K562 (cell line): ENCODE data around the gene PHAX. TPM values are rescaled to one million over a fixed set of nuclear protein-coding genes. Genes with fewer than 3 reads are reported as not detected.

ENCODE experiments used
- ARID1B ChIP-seq: fragments of 450-650 bp; IDR thresholded peaks from 2 replicates; pipeline ENCODE4 v1.6.1; 2016; ENCODE audit warnings: antibody characterized with exemption, mild to moderate bottlenecking, inconsistent platforms
- ATF2 ChIP-seq: sonication (generic); formaldehyde crosslinking; IDR thresholded peaks from 2 replicates; pipeline ENCODE4 v1.8.1; 2022; ENCODE audit warnings: missing genetic modification reagents
- GTF2A2 ChIP-seq: IDR thresholded peaks from 2 replicates; pipeline ENCODE4 v1.6.1; 2016; ENCODE audit warnings: mild to moderate bottlenecking, missing genetic modification characterization, missing compliant biosample characterization
- HLTF ChIP-seq: fragments of 450-650 bp; IDR thresholded peaks from 2 replicates; pipeline ENCODE4 v1.6.1; 2016
- ILF3 ChIP-seq: fragments of 450-650 bp; IDR thresholded peaks from 2 replicates; pipeline ENCODE4 v1.6.1; 2018; ENCODE audit warnings: antibody characterized with exemption, mild to moderate bottlenecking, moderate library complexity, borderline replicate concordance
- MGA ChIP-seq: fragments of 450-650 bp; IDR thresholded peaks from 2 replicates; pipeline ENCODE4 v1.6.1; 2016; ENCODE audit warnings: mild to moderate bottlenecking, moderate library complexity
- MNT ChIP-seq, 2 experiments: fragments of 450-650 bp; conservative IDR thresholded peaks; 2 replicates each; pipeline ENCODE4 v1.6.1; 2017; ENCODE audit warnings: mild to moderate bottlenecking in 2 of 2, moderate library complexity in 2 of 2
- MYC ChIP-seq, 2 experiments: fragments of 250-450 bp in 1 of 2; sonication (Bioruptor Pico) in 1 of 2; IDR thresholded peaks; 2 replicates each; pipeline versions ENCODE4 v1.5.1 to v1.6.1; 2012 to 2021; ENCODE audit warnings: low read depth in 2 of 2, borderline replicate concordance in 1 of 2, improper control_type of control experiment in 1 of 2, low read length in 1 of 2, mild to moderate bottlenecking in 1 of 2, moderate library complexity in 1 of 2
- NUFIP1 ChIP-seq: fragments of 450-650 bp; IDR thresholded peaks from 2 replicates; pipeline ENCODE4 v1.6.1; 2018; ENCODE audit not compliant: partially characterized antibody
- RNF2 ChIP-seq: sonication (generic); IDR thresholded peaks from 2 replicates; pipeline ENCODE4 v1.6.1; 2016
- SETDB1 ChIP-seq: IDR thresholded peaks from one replicate; pipeline ENCODE4 v1.6.1; 2012; ENCODE audit warnings: low read length, control low read depth, inconsistent platforms
- SNIP1 ChIP-seq: fragments of 450-650 bp; IDR thresholded peaks from 2 replicates; pipeline ENCODE4 v1.7.1; 2017; ENCODE audit warnings: low read depth, mild to moderate bottlenecking
- ZBTB17 ChIP-seq: fragments of 450-650 bp; formaldehyde crosslinking; IDR thresholded peaks from 2 replicates; pipeline ENCODE4 v1.4.0; 2020; ENCODE audit warnings: mild to moderate bottlenecking
- polyA plus RNA-seq, 8 experiments: library from polyadenylated mRNA; depleted of rRNA in 4 of 8; stranded (reverse) in 5 of 8; unstranded in 3 of 8; fragments of >200 nt; fragmentation: Nextera tagmentation in 2 of 8; fragmentation: Illumina TruSeq in 1 of 8; extraction: Ambion mirVana in 2 of 8; extraction: Trizol in 1 of 8; gene quantifications; 2 replicates each; pipeline versions ENCODE4 v1.2.1 to v1.2.3, GENCODE V29; 2011 to 2014; ENCODE audit warnings: inconsistent platforms in 1 of 8, missing spikeins in 1 of 8
- total RNA-seq, 7 experiments: library from RNA; depleted of rRNA in 6 of 7; stranded (reverse); fragments of >200 nt in 6 of 7; fragmentation: Illumina TruSeq in 2 of 7; extraction: Trizol in 2 of 7; gene quantifications; 2 replicates each; pipeline versions ENCODE4 v1.2.1 to v1.2.3, GENCODE V29; 2011 to 2021; ENCODE audit warnings: low replicate concordance in 1 of 7

PHAX gene
- total and polyA plus RNA-seq, 9 of the 15 experiments (the other 6 are each of a cell fraction or from before 2014, with no cell fraction given) = 20.2 to 59.8 (median 43.5) TPM

GRCh38 chr5:126676195-126676624, 75.5 kb downstream of the PHAX start (continued):
- TF ChIP-seq MGA (peak; percentile 66), HLTF (no peak), SETDB1 (no peak), SNIP1 (no peak), ATF2 (CRISPR knock-in tag) (no peak), ILF3 (no peak), RNF2 (no peak), ZBTB17 (peak; percentile 36; the same call in 1 of the 2 replicates), MYC (IDR thresholded peaks at IDR 0.05; ENCODE audit: low read depth, low read length) (peak; percentile 45; the same call in 1 of the 2 replicates), MYC (CRISPR knock-in tag; IDR thresholded peaks at IDR 0.05; ENCODE audit: borderline replicate concordance, low read depth) (no peak), NUFIP1 (no peak), GTF2A2 (no peak), ARID1B (0 out of 2 replicates have a peak, but pooled peaks have one; percentile 54), MNT (conservative IDR thresholded peaks at IDR 0.05) (no peak; a peak in 1 of 4 replicates)
